ENCODE results near the gene FGF19.

FGF19 gene

DNA sequence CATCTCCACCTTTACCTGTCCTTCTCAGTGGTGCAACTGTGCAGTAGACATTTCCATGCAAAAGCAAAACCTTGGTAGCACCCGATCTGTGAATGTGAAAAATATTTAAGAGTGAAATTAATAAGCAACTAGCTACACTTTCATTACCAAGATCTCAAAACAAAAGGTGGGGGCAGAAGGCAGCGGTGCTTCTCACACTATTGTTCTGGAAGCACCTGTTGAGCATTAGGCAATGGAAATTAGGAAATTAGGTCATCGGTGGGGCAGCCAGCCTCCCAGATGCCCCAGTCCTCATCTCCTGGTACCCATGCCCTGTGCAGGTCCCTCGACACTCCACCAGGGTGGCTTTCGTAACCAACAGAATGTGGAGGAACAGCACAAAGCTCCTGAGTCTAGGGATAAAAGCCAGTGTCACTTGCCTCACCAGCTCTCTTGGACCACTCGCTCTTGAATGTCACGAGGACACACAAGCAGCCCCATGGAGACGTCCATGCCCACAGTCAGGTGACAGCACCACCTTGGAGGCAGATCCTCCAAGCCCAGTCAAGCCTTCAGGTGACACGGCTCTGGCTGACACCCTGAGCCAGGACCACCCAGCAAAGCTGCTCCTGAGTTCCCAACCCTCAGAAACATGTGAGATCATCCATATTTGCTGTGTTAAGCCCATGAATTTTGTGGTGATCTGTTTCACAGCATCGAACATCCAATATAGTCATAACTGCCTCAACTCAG, 31.9 kb downstream of the FGF19 start:
- Histone ChIP-seq H3K9me3 (ENCODE audit: control insufficient read depth, low read length) (no peaks in the 10 kb centered on the region), H3K27me3 (ENCODE audit: control insufficient read depth, insufficient read depth, low read length, poor library complexity, severe bottlenecking) (no peaks in the 10 kb centered on the region), H3K4me1 (ENCODE audit: control insufficient read depth, insufficient read depth, low read length) (peaks cover 9% of the 10 kb centered on the region), H3K4me3 (ENCODE audit: insufficient read depth, low read depth, low read length) (no peak overlapping the region), H3K36me3 (ENCODE audit: control insufficient read depth, insufficient read depth, low read length) (no peaks in the 10 kb centered on the region), H3K27ac (ENCODE audit: insufficient read depth, low read depth, low read length, poor library complexity, severe bottlenecking) (no peak overlapping the region)
- 96% methylated on average over 8 to 9 of the region's 10 CpGs for WGBS, 2 experiments

DNA sequence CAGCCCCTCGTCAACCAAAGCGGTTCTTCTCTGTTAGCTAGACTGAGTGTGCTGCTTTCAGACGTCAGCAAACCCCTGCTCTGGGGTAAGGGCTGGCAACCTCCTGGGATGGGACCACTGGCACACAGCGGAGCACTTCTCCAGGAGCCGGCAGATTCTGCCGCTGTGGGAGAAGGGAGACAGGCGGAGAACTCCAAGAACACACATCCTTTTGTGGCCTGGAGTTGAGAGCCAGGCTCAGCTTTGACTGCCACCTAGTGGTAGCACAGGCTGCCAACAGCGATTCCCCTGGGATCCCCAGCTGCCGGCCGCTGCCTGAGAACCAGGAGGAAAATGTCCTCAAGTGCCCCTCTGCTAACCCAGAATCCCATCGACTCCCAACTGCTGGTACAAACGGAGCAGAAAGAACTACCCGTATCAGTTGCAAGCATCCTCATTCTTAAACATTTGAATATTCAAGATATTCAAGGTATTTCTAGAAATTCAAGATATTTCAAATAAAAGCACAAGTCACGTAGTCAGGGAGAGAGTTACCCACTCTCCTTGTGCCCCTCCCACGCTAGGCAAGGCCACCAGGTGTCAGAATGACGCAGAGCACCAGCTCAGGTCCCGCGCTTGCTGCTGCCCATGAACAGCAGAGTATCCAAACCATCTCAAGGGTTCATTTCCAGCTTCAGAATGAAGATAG, 33.5 kb downstream of the FGF19 start:
- WGBS, 2 experiments = 49 to 53% methylated on average over 18 of the region's 18 CpGs
- H3K4me1 ChIP-seq (ENCODE audit: control insufficient read depth, insufficient read depth, low read length) = peaks cover 9% of the 10 kb centered on the region
- H3K27me3 ChIP-seq (ENCODE audit: control insufficient read depth, insufficient read depth, low read length, poor library complexity, severe bottlenecking) = no peaks in the 10 kb centered on the region
- H3K4me3 ChIP-seq (ENCODE audit: insufficient read depth, low read depth, low read length) = no peak overlapping the region
- H3K27ac ChIP-seq (ENCODE audit: insufficient read depth, low read depth, low read length, poor library complexity, severe bottlenecking) = peak overlapping the region; percentile 17
- H3K36me3 ChIP-seq (ENCODE audit: control insufficient read depth, insufficient read depth, low read length) = peaks cover under 1% of the 10 kb centered on the region
- H3K9me3 ChIP-seq (ENCODE audit: control insufficient read depth, low read length) = no peaks in the 10 kb centered on the region

DNA sequence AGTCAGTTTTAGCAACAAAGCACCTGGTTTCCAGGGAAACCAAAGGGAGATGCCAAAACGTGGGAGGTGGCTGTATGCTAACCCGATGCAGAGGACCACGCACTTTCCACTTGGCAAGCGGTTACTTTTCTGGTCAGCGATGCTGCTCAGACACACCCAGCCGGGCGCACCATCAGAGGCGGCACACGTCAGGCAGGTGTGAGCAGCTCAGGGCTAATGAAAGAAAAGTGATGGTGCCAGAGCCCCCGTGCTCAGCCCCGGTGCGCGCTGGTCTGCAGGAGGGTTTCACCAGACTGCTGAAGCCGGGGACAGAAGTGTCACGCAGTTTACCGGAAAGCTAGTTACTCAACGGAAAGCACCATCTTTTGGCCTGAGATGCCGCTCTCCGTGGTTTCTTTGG, 34.3 kb downstream of the FGF19 start:
- 93 to 95% methylated on average over 19 of the region's 19 CpGs for WGBS, 2 experiments
- H3K4me3 ChIP-seq (ENCODE audit: insufficient read depth, low read depth, low read length) = no peak overlapping the region
- no peaks in the 10 kb centered on the region for H3K9me3 ChIP-seq (ENCODE audit: control insufficient read depth, low read length)
- no peak overlapping the region for H3K27ac ChIP-seq (ENCODE audit: insufficient read depth, low read depth, low read length, poor library complexity, severe bottlenecking)
- peaks cover 7% of the 10 kb centered on the region for H3K36me3 ChIP-seq (ENCODE audit: control insufficient read depth, insufficient read depth, low read length)
- no peaks in the 10 kb centered on the region for H3K27me3 ChIP-seq (ENCODE audit: control insufficient read depth, insufficient read depth, low read length, poor library complexity, severe bottlenecking)
- H3K4me1 ChIP-seq (ENCODE audit: control insufficient read depth, insufficient read depth, low read length) = peaks cover 9% of the 10 kb centered on the region

DNA sequence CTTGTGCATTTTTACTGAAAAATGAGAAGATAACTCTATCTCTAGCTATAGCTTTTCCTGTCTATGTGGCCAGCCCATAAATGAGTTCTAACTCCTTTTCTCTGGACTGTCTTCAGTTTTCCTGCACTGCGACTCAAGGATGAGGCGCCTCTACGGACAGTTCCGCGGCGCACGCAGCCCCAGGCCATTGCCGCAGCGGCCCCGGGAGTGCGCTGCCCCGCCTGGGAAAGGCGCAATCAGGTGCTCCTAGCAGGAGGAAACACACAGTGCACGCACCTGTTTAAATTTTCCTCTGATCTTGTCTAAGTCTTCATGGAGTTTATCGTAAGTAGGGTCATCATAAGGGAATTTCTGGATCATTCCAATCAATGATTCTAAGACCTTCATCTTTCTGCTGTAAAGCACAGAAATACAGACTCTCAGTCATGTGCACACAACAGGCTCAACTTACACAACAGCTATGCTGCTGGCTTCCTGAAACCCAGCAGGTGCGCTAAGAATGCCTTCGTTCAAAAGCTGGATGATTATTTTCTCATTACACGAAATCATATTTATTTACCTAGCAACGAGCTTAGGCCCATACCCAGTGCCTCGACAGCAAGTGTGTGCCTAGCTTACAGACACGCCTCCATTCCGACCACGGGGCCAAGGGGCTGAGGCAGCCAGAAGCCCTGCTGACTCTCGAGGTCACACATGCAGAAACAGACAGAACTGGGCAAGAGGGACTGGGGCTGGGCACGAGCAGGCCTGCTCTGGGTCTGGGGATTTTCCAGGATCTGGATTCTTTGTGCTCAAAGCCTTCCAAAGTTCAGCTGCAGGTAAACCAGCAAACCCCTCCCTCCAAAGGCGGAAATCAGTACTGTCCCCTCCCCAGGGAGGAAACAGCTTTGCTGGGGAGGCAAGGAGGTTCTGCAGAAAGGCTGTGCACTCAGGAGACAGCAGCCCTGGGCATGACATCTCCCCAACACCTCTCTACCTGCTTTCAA, 35.9 kb downstream of the FGF19 start:
- H3K9me3 ChIP-seq (ENCODE audit: control insufficient read depth, low read length) = no peaks in the 10 kb centered on the region
- H3K36me3 ChIP-seq (ENCODE audit: control insufficient read depth, insufficient read depth, low read length) = peaks cover 7% of the 10 kb centered on the region
- 93 to 94% methylated on average over 26 of the region's 26 CpGs for WGBS, 2 experiments
- no peak overlapping the region for H3K27ac ChIP-seq (ENCODE audit: insufficient read depth, low read depth, low read length, poor library complexity, severe bottlenecking)
- H3K4me3 ChIP-seq (ENCODE audit: insufficient read depth, low read depth, low read length) = no peak overlapping the region
- peaks cover 8% of the 10 kb centered on the region for H3K4me1 ChIP-seq (ENCODE audit: control insufficient read depth, insufficient read depth, low read length)
- H3K27me3 ChIP-seq (ENCODE audit: control insufficient read depth, insufficient read depth, low read length, poor library complexity, severe bottlenecking) = no peaks in the 10 kb centered on the region

DNA sequence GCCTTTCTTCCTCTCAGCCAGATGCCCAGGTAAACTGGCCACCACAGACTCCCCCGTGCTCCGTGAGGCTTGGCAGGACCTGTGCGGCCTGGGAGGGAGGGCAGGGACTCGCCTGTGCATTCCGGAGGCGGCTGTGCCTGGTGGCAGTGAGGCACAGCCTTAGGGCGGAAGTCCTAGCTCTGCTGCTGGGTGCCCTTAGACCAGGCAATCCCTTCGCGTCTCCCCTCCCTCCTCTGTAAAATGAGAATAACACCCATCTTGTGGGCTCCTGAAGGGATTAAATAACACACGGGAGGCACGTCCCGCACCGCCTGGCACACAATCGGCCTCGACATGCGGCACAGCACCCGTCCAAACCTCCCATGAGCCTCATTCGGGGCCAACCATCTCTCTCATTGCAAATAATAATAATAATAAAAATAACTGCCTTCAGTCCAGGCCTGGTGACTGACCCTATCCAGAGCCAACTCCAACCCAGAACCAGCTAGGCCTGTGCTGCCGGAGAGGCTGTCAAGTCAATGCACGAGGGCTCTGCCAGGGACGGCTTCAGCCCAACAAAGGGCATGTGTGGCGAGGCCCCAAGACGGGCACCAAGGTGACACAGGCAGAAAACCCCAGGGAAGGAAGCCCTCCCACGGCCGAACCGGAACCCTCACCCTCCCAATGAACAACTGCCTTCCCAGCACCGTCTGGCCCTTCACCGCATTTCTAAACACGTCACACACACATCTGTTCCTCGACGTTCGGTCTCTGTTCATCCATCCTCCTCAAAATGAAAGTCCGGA, 36.9 kb downstream of the FGF19 start:
- peaks cover 7% of the 10 kb centered on the region for H3K36me3 ChIP-seq (ENCODE audit: control insufficient read depth, insufficient read depth, low read length)
- no peaks in the 10 kb centered on the region for H3K9me3 ChIP-seq (ENCODE audit: control insufficient read depth, low read length)
- no peak overlapping the region for H3K27ac ChIP-seq (ENCODE audit: insufficient read depth, low read depth, low read length, poor library complexity, severe bottlenecking)
- no peak overlapping the region for H3K4me3 ChIP-seq (ENCODE audit: insufficient read depth, low read depth, low read length)
- 91 to 93% methylated on average over 33 of the region's 33 CpGs for WGBS, 2 experiments
- peaks cover 8% of the 10 kb centered on the region for H3K4me1 ChIP-seq (ENCODE audit: control insufficient read depth, insufficient read depth, low read length)
- H3K27me3 ChIP-seq (ENCODE audit: control insufficient read depth, insufficient read depth, low read length, poor library complexity, severe bottlenecking) = no peaks in the 10 kb centered on the region

DNA sequence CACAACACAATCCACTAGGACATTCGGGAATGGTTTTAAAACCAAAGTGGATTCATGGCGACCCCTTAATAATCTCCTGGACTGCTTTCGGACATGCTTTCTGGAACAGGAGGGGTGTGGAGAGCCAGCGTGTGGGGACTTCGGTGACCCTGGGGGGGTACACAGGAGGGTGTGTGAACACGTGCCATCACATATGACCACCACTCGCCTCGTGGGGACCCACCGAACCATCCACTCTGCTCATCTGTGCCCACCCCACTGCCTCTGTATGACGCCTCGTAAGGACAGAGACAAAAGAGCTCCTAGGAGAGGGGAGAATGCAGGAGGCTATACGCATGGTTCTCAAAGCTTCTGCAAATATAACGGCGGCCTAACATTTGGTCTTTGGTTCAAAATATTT, 37.6 kb downstream of the FGF19 start:
- 91 to 93% methylated on average over 14 of the region's 14 CpGs for WGBS, 2 experiments
- H3K27me3 ChIP-seq (ENCODE audit: control insufficient read depth, insufficient read depth, low read length, poor library complexity, severe bottlenecking) = no peaks in the 10 kb centered on the region
- no peak overlapping the region for H3K4me3 ChIP-seq (ENCODE audit: insufficient read depth, low read depth, low read length)
- H3K36me3 ChIP-seq (ENCODE audit: control insufficient read depth, insufficient read depth, low read length) = peaks cover 7% of the 10 kb centered on the region
- no peaks in the 10 kb centered on the region for H3K9me3 ChIP-seq (ENCODE audit: control insufficient read depth, low read length)
- H3K27ac ChIP-seq (ENCODE audit: insufficient read depth, low read depth, low read length, poor library complexity, severe bottlenecking) = no peak overlapping the region
- H3K4me1 ChIP-seq (ENCODE audit: control insufficient read depth, insufficient read depth, low read length) = peaks cover 8% of the 10 kb centered on the region

DNA sequence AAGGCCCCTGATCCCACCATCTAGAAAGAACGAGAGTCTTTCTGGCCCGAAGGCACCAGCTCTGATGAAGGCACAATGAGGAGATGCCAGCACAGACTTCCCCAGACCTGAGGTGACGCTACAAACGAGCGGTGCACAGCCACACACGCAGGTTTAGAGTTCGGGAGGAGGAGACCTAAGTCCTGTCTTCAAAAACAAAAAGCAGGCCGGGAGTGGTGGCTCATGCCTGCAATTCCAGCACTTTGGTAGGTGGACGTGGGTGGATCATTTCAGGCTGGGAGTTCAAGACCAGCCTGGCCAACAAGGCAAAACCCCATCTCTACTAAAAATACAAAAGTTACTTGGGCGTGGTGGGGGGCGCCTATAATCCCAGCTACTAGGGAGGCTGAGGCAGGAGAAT, 38.2 kb downstream of the FGF19 start:
- Histone ChIP-seq H3K27me3 (ENCODE audit: control insufficient read depth, insufficient read depth, low read length, poor library complexity, severe bottlenecking) (no peaks in the 10 kb centered on the region), H3K4me3 (ENCODE audit: insufficient read depth, low read depth, low read length) (no peak overlapping the region)
- 93 to 94% methylated on average over 11 of the region's 11 CpGs for WGBS, 2 experiments

DNA sequence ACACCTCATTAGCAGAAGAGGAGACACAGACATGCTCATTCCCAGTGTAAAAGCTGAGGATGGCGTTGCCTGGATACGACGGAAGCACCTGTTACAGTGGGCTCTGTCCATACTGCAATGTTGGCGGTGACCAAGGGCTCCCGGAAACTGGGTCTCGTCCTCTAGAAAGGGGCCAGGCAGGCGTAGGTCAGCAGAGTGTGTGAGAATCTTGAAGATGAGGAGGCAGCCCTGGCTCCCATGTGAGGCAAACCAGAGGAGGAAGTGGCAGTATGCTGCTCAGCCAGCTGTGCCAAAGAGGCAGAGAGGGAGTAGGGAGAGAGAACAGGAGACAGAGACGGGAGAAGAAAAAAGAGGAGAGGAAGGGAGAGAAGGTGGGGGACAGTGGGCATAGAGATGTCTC, 38.9 kb downstream of the FGF19 start:
- WGBS, 2 experiments = 96 to 97% methylated on average over 8 of the region's 8 CpGs
- H3K4me1 ChIP-seq (ENCODE audit: control insufficient read depth, insufficient read depth, low read length) = peaks cover 5% of the 10 kb centered on the region
- peaks cover 7% of the 10 kb centered on the region for H3K36me3 ChIP-seq (ENCODE audit: control insufficient read depth, insufficient read depth, low read length)
- no peak overlapping the region for H3K27ac ChIP-seq (ENCODE audit: insufficient read depth, low read depth, low read length, poor library complexity, severe bottlenecking)
- H3K9me3 ChIP-seq (ENCODE audit: control insufficient read depth, low read length) = no peaks in the 10 kb centered on the region
- H3K27me3 ChIP-seq (ENCODE audit: control insufficient read depth, insufficient read depth, low read length, poor library complexity, severe bottlenecking) = no peaks in the 10 kb centered on the region
- no peak overlapping the region for H3K4me3 ChIP-seq (ENCODE audit: insufficient read depth, low read depth, low read length)

More for the DNA sequence above, 38.2 kb downstream of the FGF19 start:
- no peaks in the 10 kb centered on the region for H3K9me3 ChIP-seq (ENCODE audit: control insufficient read depth, low read length)
- H3K4me1 ChIP-seq (ENCODE audit: control insufficient read depth, insufficient read depth, low read length) = peaks cover 8% of the 10 kb centered on the region
- H3K27ac ChIP-seq (ENCODE audit: insufficient read depth, low read depth, low read length, poor library complexity, severe bottlenecking) = no peak overlapping the region
- peaks cover 7% of the 10 kb centered on the region for H3K36me3 ChIP-seq (ENCODE audit: control insufficient read depth, insufficient read depth, low read length)

DNA sequence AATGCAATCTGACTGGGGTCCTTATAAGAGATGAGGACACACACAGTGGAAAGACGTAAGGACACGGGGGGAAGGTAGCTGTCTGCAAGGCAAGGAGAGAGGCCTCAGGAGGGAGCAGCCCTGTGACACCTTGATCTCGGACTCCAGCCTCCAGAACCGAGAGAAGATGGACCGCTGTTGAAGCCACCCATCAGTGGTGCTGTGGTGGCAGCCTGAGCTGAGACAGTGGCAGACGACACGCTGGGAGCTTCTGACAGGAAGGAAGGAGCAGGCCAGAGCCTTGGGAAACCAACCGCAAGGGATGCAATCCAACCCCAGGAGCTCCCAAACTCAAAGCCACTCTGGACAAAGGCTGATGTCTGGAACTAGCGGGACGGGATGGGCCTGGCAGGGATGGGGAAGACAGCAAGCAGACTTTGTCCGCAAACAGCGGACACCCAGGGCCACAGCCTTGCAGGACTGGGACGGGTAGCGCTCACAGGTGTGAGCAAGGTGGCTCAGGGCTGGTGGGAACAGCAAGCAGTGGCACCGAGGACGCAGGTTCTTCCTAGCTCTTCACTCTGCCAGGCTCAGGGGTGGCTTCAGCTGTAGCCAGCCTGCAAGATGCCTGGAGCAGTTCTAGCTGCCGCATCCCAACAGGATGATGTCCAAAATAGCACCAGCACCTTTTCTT, 39.6 kb downstream of the FGF19 start:
- no peaks in the 10 kb centered on the region for H3K9me3 ChIP-seq (ENCODE audit: control insufficient read depth, low read length)
- H3K4me3 ChIP-seq (ENCODE audit: insufficient read depth, low read depth, low read length) = no peak overlapping the region
- peaks cover 6% of the 10 kb centered on the region for H3K4me1 ChIP-seq (ENCODE audit: control insufficient read depth, insufficient read depth, low read length)
- no peaks in the 10 kb centered on the region for H3K27me3 ChIP-seq (ENCODE audit: control insufficient read depth, insufficient read depth, low read length, poor library complexity, severe bottlenecking)
- peaks cover 7% of the 10 kb centered on the region for H3K36me3 ChIP-seq (ENCODE audit: control insufficient read depth, insufficient read depth, low read length)
- H3K27ac ChIP-seq (ENCODE audit: insufficient read depth, low read depth, low read length, poor library complexity, severe bottlenecking) = no peak overlapping the region
- WGBS, 2 experiments = 94% methylated on average over 17 of the region's 17 CpGs

All from ectodermal cell (in vitro differentiated cells).